ENCODE results near the gene WTIP. TPM values are rescaled to one million over a fixed set of nuclear protein-coding genes. Genes with fewer than 3 reads are reported as not detected.

The WTIP gene
- total and polyA plus RNA-seq, 2 of the 13 experiments (the other 11 are each of a cell fraction or from before 2014, with no cell fraction given): 15.0 to 18.1 TPM

- TF ChIP-seq ZNF362 (CRISPR knock-in tag; IDR thresholded peaks at IDR 0.05; ENCODE audit: borderline replicate concordance) (no peak; the same call in 1 of the 2 replicates), ZC3H13 (CRISPR knock-in tag; IDR thresholded peaks at IDR 0.05) (no peak), ZNF567 (CRISPR knock-in tag; IDR thresholded peaks at IDR 0.05; ENCODE audit: borderline replicate concordance) (no peak), ZSCAN9 (CRISPR knock-in tag; IDR thresholded peaks at IDR 0.05; ENCODE audit: borderline replicate concordance) (no peak), MIXL1 (CRISPR knock-in tag; IDR thresholded peaks at IDR 0.05) (no peak), ARID4A (CRISPR knock-in tag; IDR thresholded peaks at IDR 0.05; ENCODE audit: borderline replicate concordance) (no peak; the same call in 1 of the 2 replicates), ZNF574 (CRISPR knock-in tag; IDR thresholded peaks at IDR 0.05) (peak; percentile 67), ZNF616 (CRISPR knock-in tag; IDR thresholded peaks at IDR 0.05; ENCODE audit: low read depth) (no peak), RXRA (CRISPR knock-in tag; IDR thresholded peaks at IDR 0.05) (no peak; the same call in 1 of the 2 replicates), IRX3 (CRISPR knock-in tag; IDR thresholded peaks at IDR 0.05; ENCODE audit: borderline replicate concordance, low read depth) (0 out of 2 replicates have a peak, but pooled peaks have one; percentile 26), TCF7 (IDR thresholded peaks at IDR 0.05; ENCODE audit: low read depth) (no peak), FOXJ3 (CRISPR knock-in tag; IDR thresholded peaks at IDR 0.05; ENCODE audit: borderline replicate concordance) (no peak)
- TF ChIP-seq, protein P1, sequence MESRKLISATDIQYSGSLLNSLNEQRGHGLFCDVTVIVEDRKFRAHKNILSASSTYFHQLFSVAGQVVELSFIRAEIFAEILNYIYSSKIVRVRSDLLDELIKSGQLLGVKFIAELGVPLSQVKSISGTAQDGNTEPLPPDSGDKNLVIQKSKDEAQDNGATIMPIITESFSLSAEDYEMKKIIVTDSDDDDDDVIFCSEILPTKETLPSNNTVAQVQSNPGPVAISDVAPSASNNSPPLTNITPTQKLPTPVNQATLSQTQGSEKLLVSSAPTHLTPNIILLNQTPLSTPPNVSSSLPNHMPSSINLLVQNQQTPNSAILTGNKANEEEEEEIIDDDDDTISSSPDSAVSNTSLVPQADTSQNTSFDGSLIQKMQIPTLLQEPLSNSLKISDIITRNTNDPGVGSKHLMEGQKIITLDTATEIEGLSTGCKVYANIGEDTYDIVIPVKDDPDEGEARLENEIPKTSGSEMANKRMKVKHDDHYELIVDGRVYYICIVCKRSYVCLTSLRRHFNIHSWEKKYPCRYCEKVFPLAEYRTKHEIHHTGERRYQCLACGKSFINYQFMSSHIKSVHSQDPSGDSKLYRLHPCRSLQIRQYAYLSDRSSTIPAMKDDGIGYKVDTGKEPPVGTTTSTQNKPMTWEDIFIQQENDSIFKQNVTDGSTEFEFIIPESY (CRISPR knock-in tag; IDR thresholded peaks at IDR 0.05): no peak
- TF ChIP-seq, protein P2, sequence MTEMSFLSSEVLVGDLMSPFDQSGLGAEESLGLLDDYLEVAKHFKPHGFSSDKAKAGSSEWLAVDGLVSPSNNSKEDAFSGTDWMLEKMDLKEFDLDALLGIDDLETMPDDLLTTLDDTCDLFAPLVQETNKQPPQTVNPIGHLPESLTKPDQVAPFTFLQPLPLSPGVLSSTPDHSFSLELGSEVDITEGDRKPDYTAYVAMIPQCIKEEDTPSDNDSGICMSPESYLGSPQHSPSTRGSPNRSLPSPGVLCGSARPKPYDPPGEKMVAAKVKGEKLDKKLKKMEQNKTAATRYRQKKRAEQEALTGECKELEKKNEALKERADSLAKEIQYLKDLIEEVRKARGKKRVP (CRISPR knock-in tag; IDR thresholded peaks at IDR 0.05): no peak
These were observed at the start of gene WTIP (continued) for GRCh38 chr19:34480971-34481841.
